Esophagus muscularis mucosa (tissue), 4 donors: ENCODE results near the gene ABCD4. TPM values are rescaled to one million over a fixed set of nuclear protein-coding genes. Genes with fewer than 3 reads are reported as not detected.
"Not testable (repeated sequence)": the region's sequence is repeated elsewhere in the genome, so short reads cannot be mapped to it uniquely, and the experiment has no call there.

Experiments used
- DNase-seq: peaks from one replicate; pipeline ENCODE4 v3.0.0-alpha.2; 2017; ENCODE audit errors: extremely low spot score
- H3K27ac ChIP-seq, 4 donors: fragments of 200-600 bp; sonication (generic); replicated peaks in 1 of 4; 1 replicate in 3 of 4; 2 replicates in 1 of 4; pipeline ENCODE4 v1.5.1; 2016 to 2019; ENCODE audit warnings: mild to moderate bottlenecking in 1 of 4
- H3K27me3 ChIP-seq, 4 donors: fragments of 200-600 bp; sonication (generic); one replicate each; pipeline versions ENCODE4 v1.5.1 to v1.6.0; 2016 to 2019
- H3K36me3 ChIP-seq, 4 donors: fragments of 200-600 bp; sonication (generic); one replicate each; pipeline ENCODE4 v1.5.1; 2016 to 2019
- H3K4me1 ChIP-seq, 4 donors: fragments of 200-600 bp; sonication (generic); one replicate each; pipeline ENCODE4 v1.5.1; 2016 to 2019
- H3K4me3 ChIP-seq, 4 donors: fragments of 200-600 bp; sonication (generic); 1 replicate in 2 of 4; 2 replicates in 2 of 4; pipeline ENCODE4 v1.5.1; 2016 to 2019; ENCODE audit warnings: mild to moderate bottlenecking in 4 of 4, moderate library complexity in 1 of 4
- H3K9me3 ChIP-seq, 4 donors: fragments of 200-600 bp; sonication (generic); 1 replicate in 3 of 4; 2 replicates in 1 of 4; pipeline ENCODE4 v1.5.1; 2016 to 2019
- CTCF ChIP-seq, 3 experiments: fragments of 200-600 bp in 2 of 3; fragments of 450-650 bp in 1 of 3; sonication (generic) in 2 of 3; IDR thresholded peaks; one replicate each; pipeline ENCODE4 v1.5.1; 2017 to 2019; ENCODE audit warnings: antibody characterized with exemption in 3 of 3, mild to moderate bottlenecking in 2 of 3, moderate library complexity in 1 of 3
- EP300 ChIP-seq: sonication (generic); formaldehyde crosslinking; IDR thresholded peaks from one replicate; pipeline ENCODE4 v1.6.1; 2017; ENCODE audit warnings: antibody characterized with exemption
- POLR2A ChIP-seq: fragments of 450-650 bp; IDR thresholded peaks from one replicate; pipeline ENCODE4 v1.6.1; 2017; ENCODE audit warnings: antibody characterized with exemption, moderate library complexity, mild to moderate bottlenecking, low read depth
- POLR2AphosphoS5 ChIP-seq, 2 donors: sonication (generic); formaldehyde crosslinking; IDR thresholded peaks; one replicate each; pipeline ENCODE4 v1.6.1; 2017; ENCODE audit warnings: antibody characterized with exemption in 2 of 2
- WGBS: methylation state at CpG from one replicate; pipeline ENCODE4 v1.1.5; 2018; 5-methylcytosine and 5-hydroxymethylcytosine counted together
- intact Hi-C: fragments of 100-400 bp; cut with DNase I; formaldehyde crosslinking; loops from one replicate; pipeline ENCODE4 v1.15.1; 2023
- total RNA-seq, 4 donors: library from RNA; depleted of rRNA; stranded (reverse); fragments of >200 nt; gene quantifications; one replicate each; pipeline versions ENCODE4 v1.1.0 to v1.2.1, GENCODE V29; 2016

The ABCD4 gene
- total RNA-seq, 4 donors from 2014 or later = 25.5 to 39.5 (median 29.3) TPM

GRCh38 chr14:74346341-74346740, 43.6 kb upstream of the ABCD4 start:
- H3K4me1 ChIP-seq = no peaks in the 10 kb centered on the region
- no peaks in the 10 kb centered on the region for H3K36me3 ChIP-seq
- H3K27me3 ChIP-seq = peaks cover 0 to 60% (median 0%) of the 10 kb centered on the region in 4 donors
- 77% methylated on average over 2 of the region's 2 CpGs for WGBS
- no peak overlapping the region for H3K27ac ChIP-seq
- intact Hi-C loops = no loop called here
- no peak for DNase-seq
- H3K4me3 ChIP-seq = no peak overlapping the region
- no peaks in the 10 kb centered on the region for H3K9me3 ChIP-seq
- TF ChIP-seq CTCF (IDR thresholded peaks at IDR 0.05) (no peak), EP300 (no peak)

- 77% methylated on average over 4 of the region's 4 CpGs for WGBS
- TF ChIP-seq CTCF (IDR thresholded peaks at IDR 0.05) (no peak), POLR2A (no peak), EP300 (no peak), POLR2AphosphoS5 (IDR thresholded peaks at IDR 0.05) (no peak)
- intact Hi-C loops = no loop called here
- H3K4me3 ChIP-seq = no peak overlapping the region
- no peaks in the 10 kb centered on the region for H3K9me3 ChIP-seq
- no peaks in the 10 kb centered on the region for H3K36me3 ChIP-seq
- no peak overlapping the region for H3K27ac ChIP-seq
- peaks cover 0 to 4% (median 0%) of the 10 kb centered on the region in 4 donors for H3K27me3 ChIP-seq
- no peak for DNase-seq
- no peaks in the 10 kb centered on the region for H3K4me1 ChIP-seq
These were observed 31.2 kb upstream of the ABCD4 start for GRCh38 chr14:74333909-74334308.

GRCh38 chr14:74329950-74330552, 27.3 kb upstream of the ABCD4 start:
- not testable (repeated sequence) for H3K9me3 ChIP-seq

GRCh38 chr14:74326369-74327152, 23.8 kb upstream of the ABCD4 start:
- intact Hi-C loops = no loop called here
- TF ChIP-seq EP300 = no peak
- no peak for TF ChIP-seq POLR2AphosphoS5 (IDR thresholded peaks at IDR 0.05)
- no peak for TF ChIP-seq CTCF (IDR thresholded peaks at IDR 0.05)
- no peak for TF ChIP-seq POLR2A
- Histone ChIP-seq H3K27ac (no peak overlapping the region), H3K4me3 (no peak overlapping the region), H3K27me3 (peaks cover 0 to 19% (median 0%) of the 10 kb centered on the region in 4 donors), H3K36me3 (no peaks in the 10 kb centered on the region), H3K9me3 (no peaks in the 10 kb centered on the region), H3K4me1 (no peaks in the 10 kb centered on the region)
- WGBS = 29% methylated on average over 10 of the region's 10 CpGs
- no peak for DNase-seq

More at GRCh38 chr14:74329950-74330552, 27.3 kb upstream of the ABCD4 start:
- 88% methylated on average over 9 of the region's 9 CpGs for WGBS
- H3K4me3 ChIP-seq, H3K36me3 ChIP-seq, DNase-seq, H3K4me1 ChIP-seq, intact Hi-C loops, H3K27ac ChIP-seq: not testable (repeated sequence)
- peaks cover 0 to 19% (median 0%) of the 10 kb centered on the region in 4 donors for H3K27me3 ChIP-seq

- 80% methylated on average over 3 of the region's 3 CpGs for WGBS
- H3K4me1 ChIP-seq = no peaks in the 10 kb centered on the region
- H3K4me3 ChIP-seq = no peak overlapping the region
- no peaks in the 10 kb centered on the region for H3K36me3 ChIP-seq
- no peak overlapping the region for H3K27ac ChIP-seq
- H3K27me3 ChIP-seq = peaks cover 0 to 19% (median 0%) of the 10 kb centered on the region in 4 donors
- intact Hi-C loops = no loop called here
- no peaks in the 10 kb centered on the region for H3K9me3 ChIP-seq
- TF ChIP-seq POLR2AphosphoS5 (IDR thresholded peaks at IDR 0.05) = no peak
- no peak for TF ChIP-seq POLR2A
- no peak for TF ChIP-seq EP300
- TF ChIP-seq CTCF (IDR thresholded peaks at IDR 0.05) = no peak
- no peak for DNase-seq
These were observed 22.7 kb upstream of the ABCD4 start for GRCh38 chr14:74325446-74325845.
